HG03520 (cell line): ENCODE data around the gene PPP1CB.

Source experiments
- ATAC-seq: cut with Tn5 transposase; IDR thresholded peaks from one replicate; pipeline ENCODE4 v1.9.1; 2021; ENCODE audit warnings: mild to moderate bottlenecking, moderate library complexity; ENCODE audit not compliant: unreplicated experiment

PPP1CB gene

DNA sequence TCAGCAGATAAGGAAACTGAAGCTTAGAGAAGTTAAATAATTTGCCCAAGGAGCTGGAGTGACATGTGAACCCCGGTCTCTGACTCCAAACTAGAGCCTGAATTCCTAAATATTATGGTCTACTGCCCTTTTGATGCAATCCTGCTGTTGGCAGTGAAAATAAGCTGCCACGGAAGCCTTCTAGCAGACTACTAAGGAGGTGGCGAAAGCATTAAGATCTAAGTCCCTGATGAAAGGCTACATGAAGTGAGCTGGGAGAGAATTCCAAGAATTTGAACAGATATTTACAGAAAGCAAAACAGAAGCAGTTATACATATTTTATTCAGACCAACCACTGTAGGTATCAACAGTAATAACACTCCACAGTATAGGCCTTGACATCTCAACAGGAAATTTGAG lies 90.4 kb downstream of the PPP1CB start:
- no peak for ATAC-seq
